Stimulated activated CD4-positive, alpha-beta T cell treated with anti-CD3 and anti-CD28 coated beads, Interleukin-1b, Interleukin-23, amount 100 ng/mL, for 1 hour (primary cell): ENCODE data around the gene THAP11.
A peak's percentile ranks its signal among the peaks of the same experiment; 100 is the strongest.

Source experiments
- DNase-seq, 2 donors: peaks; one replicate each; pipeline ENCODE4 v3.0.0-alpha.2; 2020; ENCODE audit warnings: low read depth in 2 of 2

Gene THAP11

GRCh38 chr16:67841816-67842508 lies at the start of gene THAP11:
Gene THAP11 (plus strand): TSS chr16:67842320. CDS start chr16:67842555, 235 bp downstream.
- peak; percentile 82 to 83 for DNase-seq

DNA sequence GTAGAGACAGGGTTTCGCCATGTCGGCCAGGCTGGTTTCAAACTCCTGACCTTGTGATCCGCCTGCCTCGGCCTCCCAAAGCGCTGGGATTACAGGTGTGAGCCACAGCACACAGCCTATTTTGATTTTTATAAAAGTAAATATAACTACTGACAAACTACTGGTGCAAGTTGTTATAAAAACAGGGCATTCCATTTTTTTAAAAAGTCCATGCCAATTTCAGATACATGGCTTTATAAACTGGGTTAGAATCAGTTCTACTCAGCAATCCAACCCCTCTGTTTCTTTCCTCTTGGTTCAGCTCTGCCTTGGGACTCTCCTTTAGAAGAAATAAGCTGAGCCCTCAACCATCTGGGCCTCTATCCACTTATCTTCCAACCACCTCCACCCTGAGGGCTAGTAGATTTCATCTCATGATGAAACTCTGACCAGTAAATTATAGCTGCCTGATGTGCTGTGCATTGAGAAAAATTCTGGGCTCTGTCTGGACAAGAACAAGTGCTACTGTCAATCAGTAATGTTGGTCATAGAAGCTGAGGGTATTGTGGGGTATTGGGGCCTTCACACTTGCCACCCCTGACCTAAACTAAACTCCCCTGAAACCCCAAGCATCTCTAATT lies 45.9 kb upstream of the THAP11 start:
- no peak for DNase-seq

GRCh38 chr16:67800338-67800926 lies 41.7 kb upstream of the THAP11 start:
- DNase-seq = no peak

DNA sequence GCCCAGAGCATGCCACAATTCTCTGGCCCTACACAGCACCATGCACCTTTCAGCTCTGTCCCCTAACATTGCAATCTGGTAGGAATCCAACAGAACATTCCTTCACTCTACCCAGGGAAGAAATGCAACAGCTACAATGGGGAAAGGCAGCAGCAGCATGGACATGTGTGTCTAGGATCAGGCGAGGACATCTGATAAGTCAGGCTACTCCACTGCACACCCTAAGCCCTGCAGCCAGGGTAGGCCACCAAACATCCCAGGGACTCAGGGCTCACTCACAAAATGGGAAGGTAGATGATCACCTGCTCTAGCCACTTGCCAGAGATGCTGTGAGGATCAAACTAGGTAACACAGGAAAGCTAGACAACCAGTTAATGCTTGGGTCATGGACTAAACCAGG lies 40.9 kb upstream of the THAP11 start:
- no peak for DNase-seq

GRCh38 chr16:67801883-67802282 lies 40.2 kb upstream of the THAP11 start:
- no peak for DNase-seq

- no peak for DNase-seq
Observed at GRCh38 chr16:67803894-67804293, 38.2 kb upstream of the THAP11 start.

DNA sequence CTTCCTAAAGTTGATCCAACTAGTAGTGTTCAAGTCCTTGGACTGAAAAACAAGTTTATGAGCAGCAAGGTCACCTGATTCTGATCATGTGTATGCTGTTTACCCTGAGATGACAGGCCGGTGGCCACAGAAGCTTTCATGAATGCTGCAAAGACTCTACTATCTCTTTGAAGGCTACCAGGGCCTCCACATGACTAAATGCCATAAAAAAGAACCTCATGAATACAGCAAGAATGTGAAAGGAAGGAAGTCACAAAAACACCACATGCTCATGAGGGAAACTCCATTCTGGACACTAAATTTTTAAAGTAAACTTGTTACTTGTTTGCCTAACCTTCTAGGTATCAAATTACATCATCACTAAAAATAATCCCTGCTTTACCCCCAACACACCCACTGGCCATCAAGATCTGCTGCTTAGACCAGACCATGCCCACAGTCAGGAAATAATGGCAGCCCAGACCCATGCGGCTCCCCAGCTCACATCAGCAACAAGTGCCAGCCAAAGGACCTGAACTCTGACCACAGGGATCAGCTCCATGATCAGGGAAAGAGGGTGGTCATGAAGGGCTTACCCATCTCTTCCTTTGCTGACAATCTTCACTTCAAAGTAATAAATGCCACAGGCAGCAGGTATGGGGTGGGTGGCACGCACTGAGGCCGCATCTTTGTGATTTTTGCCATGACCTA lies 37.1 kb upstream of the THAP11 start:
- DNase-seq = no peak

DNA sequence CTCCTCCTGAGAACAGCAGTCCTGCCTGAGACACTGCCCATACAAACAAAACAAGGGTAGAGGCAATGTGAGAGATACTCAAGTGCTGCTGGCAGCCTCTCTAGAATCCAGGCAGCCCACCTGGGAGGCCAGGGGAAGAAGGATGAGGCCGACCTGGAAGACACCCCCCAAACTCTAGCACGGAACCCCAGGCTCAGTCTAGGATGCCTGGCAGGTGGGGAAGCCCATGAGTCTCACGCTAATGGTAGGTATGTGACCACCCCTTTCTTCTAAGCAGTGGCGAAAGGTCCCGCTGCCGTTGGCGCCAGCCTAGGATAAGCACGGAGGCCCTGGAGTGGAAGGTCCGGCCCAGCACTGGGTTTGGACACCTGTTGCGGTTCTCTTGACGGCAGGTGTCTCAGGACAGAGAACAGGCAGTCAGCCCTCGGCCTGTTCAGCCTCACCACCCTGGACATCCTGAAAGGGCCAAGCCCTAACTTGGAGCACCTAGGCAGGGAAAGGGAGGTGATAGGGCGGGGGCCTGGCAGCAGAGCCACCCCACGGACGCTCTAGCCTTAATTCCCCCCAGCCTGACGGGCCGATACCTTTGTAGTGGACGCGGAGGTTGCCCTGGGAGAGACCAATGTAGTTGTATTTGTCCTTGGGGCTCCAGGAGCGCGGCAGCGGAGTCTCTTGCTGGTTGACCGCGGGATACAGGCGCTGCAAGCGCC lies 36.2 kb upstream of the THAP11 start:
- no peak for DNase-seq

DNA sequence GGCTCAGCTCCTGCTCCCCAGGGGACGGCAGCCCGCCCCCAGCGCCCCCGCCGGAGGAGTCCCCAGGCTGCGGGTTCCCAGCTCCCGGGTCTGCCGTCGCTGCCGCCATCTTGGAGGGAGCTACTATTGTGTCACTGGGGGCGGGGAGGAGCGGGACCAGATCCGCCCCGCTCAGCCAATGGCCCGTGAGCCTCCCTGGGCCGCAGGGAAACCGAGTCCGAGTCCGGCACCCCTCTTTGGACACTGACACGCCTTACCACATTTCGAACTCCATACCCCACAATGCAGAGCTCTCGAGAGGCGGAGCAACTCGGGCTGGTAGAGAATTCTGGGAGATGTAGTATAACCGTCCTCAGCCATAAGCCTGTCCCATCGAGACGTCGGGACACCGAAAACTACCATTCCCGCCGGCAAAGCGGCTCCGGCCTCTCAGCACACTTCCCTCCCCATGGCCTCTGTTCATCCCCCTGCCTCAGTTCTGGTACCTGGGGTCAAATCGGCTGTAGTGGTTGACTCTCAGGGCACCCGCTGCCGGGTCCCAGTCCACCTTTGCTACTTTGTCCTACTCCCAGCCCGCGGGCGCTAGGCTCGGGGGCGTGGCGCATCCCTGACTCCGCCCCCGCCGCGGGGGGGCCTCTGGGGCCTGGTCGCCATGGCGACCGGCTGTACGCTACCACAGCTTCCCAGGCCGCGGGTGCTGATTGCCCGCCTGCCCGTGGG lies 35.5 kb upstream of the THAP11 start, which contains the start of the genes RANBP10 and TSNAXIP1:
Gene RANBP10 (minus strand): TSS at position 133 of the 720 bp plus-strand sequence. CDS start 24 bp downstream, at position 109.
Gene TSNAXIP1 (plus strand): TSS at position 462 of the 720 bp plus-strand sequence. CDS start 261 bp downstream, outside the sequence.
- DNase-seq = peak; percentile 86 to 94

DNA sequence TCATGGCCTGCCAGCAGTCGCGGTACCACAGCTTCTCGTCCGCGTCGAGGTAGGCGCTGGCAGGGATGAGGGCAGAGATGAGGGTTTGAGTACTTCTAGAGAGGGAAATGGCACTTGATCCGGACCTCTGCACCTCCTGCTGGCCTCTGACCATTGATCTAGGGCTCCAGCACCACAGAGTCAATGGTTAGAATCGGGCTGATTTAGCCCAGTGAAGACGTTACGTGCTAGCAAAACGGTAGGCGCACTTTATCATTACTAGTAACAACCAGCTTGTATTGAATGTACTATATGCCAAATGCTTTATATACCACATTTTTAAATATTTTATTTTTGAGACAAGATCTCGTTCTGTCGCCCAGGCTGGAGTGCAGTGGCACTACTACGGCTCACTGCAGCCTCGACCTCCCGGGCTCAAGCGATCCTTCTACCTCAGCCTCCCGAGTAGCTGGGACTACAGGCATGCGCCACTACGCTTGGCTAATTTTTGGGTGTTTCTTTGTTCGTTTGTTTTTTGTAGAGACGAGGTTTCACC lies 34.9 kb upstream of the THAP11 start:
- DNase-seq = no peak

DNA sequence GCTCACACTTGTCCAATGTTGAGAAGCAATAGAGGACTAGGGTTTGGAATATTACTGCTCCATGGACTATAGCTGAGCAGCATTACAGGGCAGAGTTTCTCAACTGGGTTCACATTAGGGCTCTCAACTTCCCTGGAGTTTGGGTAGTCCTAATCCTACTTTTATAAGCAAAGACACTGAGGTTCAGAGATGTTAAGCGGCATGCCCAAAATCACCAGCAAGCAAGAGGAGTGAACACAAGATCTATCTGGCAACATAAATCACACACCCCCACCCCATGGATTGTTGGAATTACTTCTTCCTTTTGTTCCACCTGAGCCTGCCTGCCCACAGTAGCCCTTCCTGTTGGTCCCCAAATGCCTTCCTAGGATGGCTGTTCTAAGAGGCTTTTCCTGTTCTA lies 30.2 kb upstream of the THAP11 start:
- no peak for DNase-seq

GRCh38 chr16:67814567-67814966 lies 27.6 kb upstream of the THAP11 start:
- DNase-seq = no peak

DNA sequence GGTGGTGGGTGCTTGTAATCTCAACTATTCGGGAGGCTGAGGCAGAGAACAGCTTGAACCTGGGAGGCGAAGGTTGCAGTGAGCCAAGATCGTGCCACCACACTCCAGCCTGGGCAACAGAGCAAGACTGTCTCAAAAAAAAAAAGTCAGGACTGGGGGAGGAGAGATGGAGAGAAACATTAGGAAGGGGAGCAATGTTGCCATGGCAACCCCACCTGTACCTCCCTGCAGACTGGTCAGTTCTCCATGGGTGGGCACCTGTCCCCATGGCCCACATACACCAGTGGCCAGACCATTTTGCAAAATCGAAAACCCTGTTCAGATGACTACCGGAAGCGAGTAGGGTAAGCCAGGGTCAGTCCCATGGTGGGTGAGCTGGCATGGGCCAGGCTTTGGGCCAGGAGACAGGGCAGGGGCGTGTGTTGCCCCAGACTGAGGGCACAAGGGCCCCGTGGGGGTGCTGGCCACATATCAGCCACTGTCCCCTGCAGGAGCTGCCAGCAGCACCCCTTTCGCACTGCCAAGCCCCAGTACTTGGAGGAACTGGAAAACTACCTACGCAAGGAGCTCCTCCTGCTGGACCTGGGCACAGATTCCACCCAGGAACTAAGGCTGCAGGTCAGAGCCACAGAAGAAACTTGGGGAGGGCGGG lies 21.4 kb upstream of the THAP11 start:
- no peak for DNase-seq

GRCh38 chr16:67822511-67822910 lies 19.6 kb upstream of the THAP11 start:
- DNase-seq = no peak

DNA sequence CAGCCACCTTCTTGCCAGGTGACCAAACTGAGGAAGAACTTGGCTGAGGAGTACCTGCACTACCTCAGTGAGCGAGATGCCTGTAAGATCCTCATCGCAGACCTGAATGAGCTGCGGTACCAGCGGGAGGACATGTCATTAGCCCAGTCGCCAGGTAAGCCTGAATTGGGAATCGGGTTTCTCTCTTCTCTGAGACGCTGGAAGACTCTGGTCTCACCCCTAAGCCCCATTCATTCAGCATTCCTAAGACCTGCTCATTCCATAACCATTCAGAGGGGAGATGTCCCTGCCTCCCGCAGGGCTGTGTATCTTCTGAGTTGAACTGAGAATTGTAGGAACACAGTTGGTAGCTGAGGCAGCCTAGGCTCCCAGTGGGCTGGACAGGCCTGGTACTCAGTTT lies 17.0 kb upstream of the THAP11 start:
- DNase-seq = no peak

DNA sequence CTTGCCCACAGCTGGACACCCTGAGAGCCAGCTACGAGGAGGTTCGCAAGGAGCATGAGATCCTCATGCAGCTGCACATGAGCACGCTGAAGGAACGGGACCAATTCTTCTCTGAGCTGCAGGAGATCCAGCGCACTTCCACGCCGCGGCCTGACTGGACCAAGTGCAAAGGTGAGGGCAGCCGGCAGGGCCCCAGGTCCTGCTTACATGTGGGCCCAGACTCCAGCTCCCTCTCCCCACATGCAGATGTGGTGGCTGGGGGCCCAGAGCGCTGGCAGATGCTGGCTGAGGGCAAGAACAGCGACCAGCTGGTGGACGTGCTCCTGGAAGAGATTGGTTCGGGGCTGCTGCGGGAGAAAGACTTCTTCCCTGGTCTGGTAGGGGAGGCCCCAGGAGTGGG lies 16.2 kb upstream of the THAP11 start:
- DNase-seq = no peak

- DNase-seq = no peak
Observed at GRCh38 chr16:67828651-67829050, 13.5 kb upstream of the THAP11 start.

- DNase-seq = no peak
Observed at GRCh38 chr16:67833030-67833414, 9.1 kb upstream of the THAP11 start.

DNA sequence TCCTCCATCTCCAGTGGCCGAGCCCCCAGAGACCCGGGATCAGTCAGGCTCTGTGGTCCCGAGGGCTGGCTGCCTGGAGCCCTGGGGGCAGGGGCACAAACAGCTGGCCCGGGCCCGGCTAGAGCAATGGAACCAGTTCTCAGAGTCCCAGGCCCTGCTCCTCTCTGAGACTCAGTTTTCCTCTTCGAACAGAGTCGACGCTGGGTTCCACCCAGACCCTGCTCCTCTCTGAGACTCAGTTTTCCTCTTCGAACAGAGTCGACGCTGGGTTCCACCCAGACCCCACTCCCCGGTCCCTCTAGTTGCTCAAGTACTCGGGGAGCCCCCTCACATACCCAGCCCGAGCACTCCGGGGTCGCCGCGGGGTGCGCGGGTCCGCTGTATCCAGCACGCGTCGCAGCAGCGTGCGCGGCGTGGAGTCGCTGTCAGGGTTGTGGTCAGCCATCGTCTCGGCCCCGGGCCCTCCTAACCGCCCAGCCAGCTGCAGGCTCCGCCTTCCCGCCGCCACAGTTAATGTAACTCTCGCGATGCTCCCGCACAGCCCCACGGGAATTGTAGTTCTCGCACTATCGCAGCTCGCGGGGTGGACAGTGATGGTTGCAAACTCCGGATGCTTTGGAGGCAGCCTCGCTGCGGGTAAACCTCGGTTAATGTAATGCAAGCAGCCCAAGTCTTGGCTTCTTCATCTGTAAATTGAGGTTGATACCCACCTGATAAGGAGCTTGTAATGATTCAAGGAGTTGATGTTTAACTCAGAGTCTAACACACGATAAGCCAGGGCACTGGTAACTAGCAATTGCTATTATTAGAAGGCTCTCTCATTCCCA lies 8.5 kb upstream of the THAP11 start:
- peak; percentile 72 to 84 for DNase-seq
